Measurements from ENCODE around the gene CHTOP. TPM values are rescaled to one million over a fixed set of nuclear protein-coding genes. Genes with fewer than 3 reads are reported as not detected.

Gene CHTOP
- total and polyA plus RNA-seq, 2 of the 13 experiments (the other 11 are each of a cell fraction or from before 2014, with no cell fraction given) = 38.0 to 51.9 TPM

- TF ChIP-seq PREB (CRISPR knock-in tag; IDR thresholded peaks at IDR 0.05) (no peak), ZNF775 (CRISPR knock-in tag; IDR thresholded peaks at IDR 0.05; ENCODE audit: borderline replicate concordance) (no peak), PTBP1 (IDR thresholded peaks at IDR 0.05; ENCODE audit: low read depth, low read length, poor library complexity, severe bottlenecking) (no peak), TEF (CRISPR knock-in tag; IDR thresholded peaks at IDR 0.05) (no peak), ZNF577 (CRISPR knock-in tag; IDR thresholded peaks at IDR 0.05; ENCODE audit: borderline replicate concordance, low read depth) (no peak), JDP2 (CRISPR knock-in tag; IDR thresholded peaks at IDR 0.05; ENCODE audit: borderline replicate concordance) (no peak; the same call in 1 of the 2 replicates), ZKSCAN1 (IDR thresholded peaks at IDR 0.05; ENCODE audit: low read length) (no peak), TFDP2 (CRISPR knock-in tag; IDR thresholded peaks at IDR 0.05) (peak; percentile 80), BORCS8-MEF2B (CRISPR knock-in tag; IDR thresholded peaks at IDR 0.05) (0 out of 2 replicates have a peak, but pooled peaks have one; percentile 18), TFDP1 (CRISPR knock-in tag; IDR thresholded peaks at IDR 0.05; ENCODE audit: borderline replicate concordance) (peak; percentile 63; the same call in 1 of the 2 replicates), FLYWCH1 (CRISPR knock-in tag; IDR thresholded peaks at IDR 0.05) (no peak), ZNF17 (CRISPR knock-in tag; IDR thresholded peaks at IDR 0.05) (no peak), FOXP4 (CRISPR knock-in tag; IDR thresholded peaks at IDR 0.05) (0 out of 2 replicates have a peak, but pooled peaks have one; percentile 26), ZFP62 (CRISPR knock-in tag; IDR thresholded peaks at IDR 0.05) (no peak), IRF1 (CRISPR knock-in tag; IDR thresholded peaks at IDR 0.05; ENCODE audit: low read depth) (no peak), ZNF101 (CRISPR knock-in tag; IDR thresholded peaks at IDR 0.05; ENCODE audit: borderline replicate concordance, low read depth) (no peak), NAIF1 (CRISPR knock-in tag; IDR thresholded peaks at IDR 0.05; ENCODE audit: borderline replicate concordance) (no peak), TBP (CRISPR knock-in tag; IDR thresholded peaks at IDR 0.05) (no peak), SIN3B (IDR thresholded peaks at IDR 0.05; ENCODE audit: low read length) (no peak)
Observed at GRCh38 chr1:153658400-153659174, 24.7 kb downstream of the CHTOP start, which contains the start of gene SNAPIN (continued).

Measured in HepG2 (cell line).